Upper lobe of left lung (tissue), 6 donors: ENCODE measurements around the gene SLC2A11. TPM values are rescaled to one million over a fixed set of nuclear protein-coding genes. Genes with fewer than 3 reads are reported as not detected.
"Not testable (repeated sequence)": the region's sequence is repeated elsewhere in the genome, so short reads cannot be mapped to it uniquely, and the experiment has no call there.

Experiments used
- ATAC-seq, 2 donors: fragments of 200-7000 bp; cut with Tn5 transposase; one replicate each; pipeline ENCODE4 v1.9.1; 2022; ENCODE audit warnings: mild to moderate bottlenecking in 2 of 2, moderate library complexity in 2 of 2; ENCODE audit not compliant: low FRiP score in 2 of 2
- DNase-seq, 2 donors: peaks; one replicate each; pipeline ENCODE4 v3.0.0-alpha.2; 2019 to 2020
- H3K27ac ChIP-seq, 4 donors: fragments of 200-600 bp; sonication (generic); one replicate each; pipeline ENCODE4 v1.5.1; 2016 to 2019
- H3K27me3 ChIP-seq, 4 donors: fragments of 200-600 bp; sonication (generic); one replicate each; pipeline ENCODE4 v1.5.1; 2017 to 2019
- H3K36me3 ChIP-seq, 4 donors: fragments of 200-600 bp; sonication (generic); one replicate each; pipeline ENCODE4 v1.5.1; 2016 to 2019
- H3K4me1 ChIP-seq, 4 donors: fragments of 200-600 bp; sonication (generic); one replicate each; pipeline ENCODE4 v1.5.1; 2018 to 2019
- H3K4me3 ChIP-seq, 4 donors: fragments of 200-600 bp; sonication (generic); one replicate each; pipeline ENCODE4 v1.5.1; 2017 to 2019; ENCODE audit warnings: mild to moderate bottlenecking in 2 of 4, moderate library complexity in 1 of 4
- H3K9me3 ChIP-seq, 4 donors: fragments of 200-600 bp; sonication (generic); one replicate each; pipeline ENCODE4 v1.5.1; 2018 to 2019
- EP300 ChIP-seq, 4 donors: sonication (generic); formaldehyde crosslinking; IDR thresholded peaks; one replicate each; pipeline ENCODE4 v1.5.1; 2017; ENCODE audit warnings: antibody characterized with exemption in 4 of 4, control low read depth in 2 of 4
- POLR2A ChIP-seq, 4 donors: fragments of 450-650 bp; IDR thresholded peaks; one replicate each; pipeline ENCODE4 v1.5.1; 2016 to 2017; ENCODE audit warnings: antibody characterized with exemption in 4 of 4, mild to moderate bottlenecking in 2 of 4
- POLR2AphosphoS5 ChIP-seq, 2 donors: sonication (generic); formaldehyde crosslinking; IDR thresholded peaks; one replicate each; pipeline ENCODE4 v1.5.1; 2017; ENCODE audit warnings: antibody characterized with exemption in 2 of 2
- WGBS, 2 donors: methylation state at CpG; one replicate each; pipeline ENCODE4 v1.1.5; 2017 to 2018; 5-methylcytosine and 5-hydroxymethylcytosine counted together
- total RNA-seq, 6 donors: library from RNA; depleted of rRNA in 4 of 6; stranded (reverse); fragments of >200 nt in 4 of 6; gene quantifications; one replicate each; pipeline versions ENCODE4 v1.1.0 to v1.2.1, GENCODE V29; 2016 to 2021
- TF ChIP-seq, protein P1 (sequence below), 6 experiments: fragments of 450-650 bp in 4 of 6; fragments of 200-600 bp in 2 of 6; sonication (generic) in 2 of 6; IDR thresholded peaks; one replicate each; pipeline ENCODE4 v1.5.1; 2016 to 2019; ENCODE audit warnings: antibody characterized with exemption in 6 of 6
- donor health status: DM: no; HTN: no; CAD: no; lungs with moderate emphysema.
- donor health status: DM: no; HTN: yes; CAD: no; lungs with severe emphysema.

Gene SLC2A11
- total RNA-seq, 6 donors from 2014 or later = 9.9 to 31.4 (median 16.5) TPM

DNA sequence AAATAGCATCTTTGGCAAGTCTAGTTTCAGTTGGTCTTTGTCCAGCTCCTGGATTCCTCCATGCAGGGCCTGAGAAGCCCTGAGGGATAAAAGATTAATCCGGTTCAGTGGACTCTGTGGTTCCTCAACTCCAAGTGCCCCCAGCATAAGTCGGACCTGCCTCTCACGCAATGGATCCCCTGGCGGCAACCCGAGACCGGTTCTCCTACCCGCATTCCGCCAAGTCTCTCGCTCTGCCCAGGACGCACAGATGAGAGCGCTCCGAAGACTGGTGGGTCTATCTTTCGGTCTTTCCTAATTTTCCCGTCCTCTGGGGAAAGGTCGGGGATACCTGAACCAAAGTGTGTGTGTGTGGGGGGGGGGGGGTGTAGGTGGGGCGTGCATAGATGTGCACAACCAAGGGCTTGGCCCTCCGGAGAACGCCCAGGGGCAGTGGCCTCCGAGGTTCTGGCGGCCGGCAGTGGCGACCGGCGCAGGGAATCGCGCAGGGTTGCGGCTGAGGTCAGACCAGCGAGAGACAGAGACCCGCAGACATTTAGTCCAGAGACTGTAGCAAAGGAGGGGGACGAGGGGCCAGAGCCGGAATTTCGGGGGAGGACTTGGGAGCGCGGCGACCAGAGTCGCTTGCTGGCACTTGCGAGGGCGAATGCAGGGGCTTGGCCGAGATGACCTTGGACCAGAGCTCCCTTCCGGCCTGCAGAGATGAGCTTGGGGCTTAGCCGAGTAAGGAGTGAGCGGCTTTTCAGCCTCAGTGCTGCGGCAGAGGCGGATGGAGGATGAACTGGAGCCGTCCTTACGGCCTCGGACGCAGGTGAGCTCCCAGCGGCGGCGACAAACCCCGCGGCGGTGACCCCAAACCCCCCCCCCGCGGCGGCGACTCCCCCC is 712 bp upstream of the SLC2A11 start:
- 13 to 14% methylated on average over 29 to 37 of the region's 58 CpGs for WGBS, 2 donors
- H3K27me3 ChIP-seq = no peaks in the 10 kb centered on the region
- no peak for TF ChIP-seq POLR2A (IDR thresholded peaks at IDR 0.05)
- TF ChIP-seq EP300 (IDR thresholded peaks at IDR 0.05) = no peak
- TF ChIP-seq, protein P1, sequence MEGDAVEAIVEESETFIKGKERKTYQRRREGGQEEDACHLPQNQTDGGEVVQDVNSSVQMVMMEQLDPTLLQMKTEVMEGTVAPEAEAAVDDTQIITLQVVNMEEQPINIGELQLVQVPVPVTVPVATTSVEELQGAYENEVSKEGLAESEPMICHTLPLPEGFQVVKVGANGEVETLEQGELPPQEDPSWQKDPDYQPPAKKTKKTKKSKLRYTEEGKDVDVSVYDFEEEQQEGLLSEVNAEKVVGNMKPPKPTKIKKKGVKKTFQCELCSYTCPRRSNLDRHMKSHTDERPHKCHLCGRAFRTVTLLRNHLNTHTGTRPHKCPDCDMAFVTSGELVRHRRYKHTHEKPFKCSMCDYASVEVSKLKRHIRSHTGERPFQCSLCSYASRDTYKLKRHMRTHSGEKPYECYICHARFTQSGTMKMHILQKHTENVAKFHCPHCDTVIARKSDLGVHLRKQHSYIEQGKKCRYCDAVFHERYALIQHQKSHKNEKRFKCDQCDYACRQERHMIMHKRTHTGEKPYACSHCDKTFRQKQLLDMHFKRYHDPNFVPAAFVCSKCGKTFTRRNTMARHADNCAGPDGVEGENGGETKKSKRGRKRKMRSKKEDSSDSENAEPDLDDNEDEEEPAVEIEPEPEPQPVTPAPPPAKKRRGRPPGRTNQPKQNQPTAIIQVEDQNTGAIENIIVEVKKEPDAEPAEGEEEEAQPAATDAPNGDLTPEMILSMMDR (IDR thresholded peaks at IDR 0.05) = peak in 2 of 6 experiments; percentile 7 to 21
- TF ChIP-seq POLR2AphosphoS5 (IDR thresholded peaks at IDR 0.05) = no peak
- H3K4me1 ChIP-seq = peaks cover 16 to 24% (median 20%) of the 10 kb centered on the region in 4 donors
- DNase-seq = peak; percentile 50 to 86
- no peaks in the 10 kb centered on the region for H3K36me3 ChIP-seq
- peak; percentile 73 to 75 for ATAC-seq
- H3K9me3 ChIP-seq = no peaks in the 10 kb centered on the region
- H3K27ac ChIP-seq = peak overlapping the region; percentile 85 to 93 (median 87)
- peak overlapping the region; percentile 60 to 84 (median 70) for H3K4me3 ChIP-seq

DNA sequence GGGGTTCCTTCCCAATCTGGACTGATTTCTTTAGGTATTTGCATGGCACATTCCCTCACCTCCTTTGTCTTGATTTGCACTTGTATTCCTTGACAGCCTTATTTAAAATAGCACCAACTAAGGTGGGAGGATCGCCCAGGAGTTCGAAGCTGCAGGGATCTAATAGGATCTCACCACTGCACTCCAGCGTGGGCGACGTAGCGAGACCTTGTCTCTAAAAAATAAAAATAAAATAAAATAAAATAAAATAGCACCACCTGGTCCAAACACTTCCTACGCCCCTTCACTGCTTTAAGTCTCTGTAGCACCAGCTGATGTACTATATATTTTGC is 775 bp downstream of the SLC2A11 start:
- DNase-seq = no peak

DNA sequence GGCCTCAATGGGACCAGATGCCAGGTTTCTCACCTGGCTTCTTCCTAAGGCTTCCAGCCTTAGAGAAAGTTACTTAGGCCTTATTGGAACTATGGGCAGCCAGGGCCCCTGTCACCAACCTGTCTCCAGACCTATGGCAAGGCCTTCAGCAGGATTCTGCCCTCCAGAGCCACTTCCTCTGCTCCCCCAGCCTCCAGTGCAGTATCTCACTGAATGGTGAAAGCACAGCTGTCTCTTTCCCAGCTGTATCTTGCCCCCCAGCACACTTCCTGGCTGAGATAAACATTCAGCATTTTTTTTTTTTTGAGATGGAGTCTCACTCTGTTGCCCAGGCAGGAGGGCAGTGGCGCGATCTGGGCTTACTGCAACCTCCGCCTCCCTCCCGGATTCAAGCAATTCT is 1.5 kb downstream of the SLC2A11 start:
- Histone ChIP-seq H3K4me1 (peaks cover 16 to 24% (median 20%) of the 10 kb centered on the region in 4 donors), H3K27ac (no peak overlapping the region), H3K4me3 (no peak overlapping the region), H3K36me3 (no peaks in the 10 kb centered on the region), H3K9me3 (no peaks in the 10 kb centered on the region), H3K27me3 (no peaks in the 10 kb centered on the region)
- no peak for ATAC-seq
- WGBS, 2 donors = 75 to 87% methylated on average over 4 of the region's 4 CpGs
- no peak for DNase-seq
- TF ChIP-seq POLR2A (IDR thresholded peaks at IDR 0.05) = no peak
- no peak for TF ChIP-seq POLR2AphosphoS5 (IDR thresholded peaks at IDR 0.05)
- TF ChIP-seq EP300 (IDR thresholded peaks at IDR 0.05) = no peak
- TF ChIP-seq, protein P1 (IDR thresholded peaks at IDR 0.05) = no peak

More for the DNA sequence above, 775 bp downstream of the SLC2A11 start:
- WGBS, 2 donors = 64 to 73% methylated on average over 7 of the region's 7 CpGs
- Histone ChIP-seq H3K27ac (no peak overlapping the region), H3K36me3 (no peaks in the 10 kb centered on the region), H3K4me1 (peaks cover 16 to 24% (median 20%) of the 10 kb centered on the region in 4 donors), H3K4me3 (peak overlapping the region; percentile 60 to 84 (median 70)), H3K9me3 (no peaks in the 10 kb centered on the region), H3K27me3 (no peaks in the 10 kb centered on the region)
- TF ChIP-seq, protein P1 (IDR thresholded peaks at IDR 0.05) = peak in 1 of 6 experiments; percentile 43
- no peak for TF ChIP-seq POLR2A (IDR thresholded peaks at IDR 0.05)
- no peak for ATAC-seq

DNA sequence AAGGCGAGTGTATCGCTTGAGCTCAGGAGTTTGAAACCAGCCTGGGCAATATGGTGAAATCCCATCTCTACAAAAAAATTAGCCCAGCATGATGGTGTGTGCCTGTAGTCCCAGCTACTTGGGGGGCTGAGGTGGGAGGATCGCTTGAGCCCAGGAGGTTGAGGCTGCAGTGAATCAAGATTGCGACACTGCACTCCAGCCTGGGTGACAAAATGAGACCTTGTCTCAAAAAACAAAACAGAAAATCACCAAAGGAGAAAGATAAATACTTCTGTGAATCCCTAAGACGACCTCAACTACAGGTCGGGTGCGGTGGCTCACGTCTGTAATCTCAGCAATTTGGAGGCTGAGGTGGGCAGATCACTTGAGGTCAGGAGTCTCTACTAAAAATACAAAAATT is 2.5 kb downstream of the SLC2A11 start:
- not testable (repeated sequence) for H3K27ac ChIP-seq, H3K27me3 ChIP-seq, H3K4me3 ChIP-seq, H3K36me3 ChIP-seq, ATAC-seq, DNase-seq, H3K9me3 ChIP-seq
- H3K4me1 ChIP-seq = peaks cover 16 to 24% (median 20%) of the 10 kb centered on the region in 4 donors
- whole genome bisulfite sequencing, 2 donors = 93 to 95% methylated on average over 8 of the region's 8 CpGs

- ATAC-seq = no peak
- no peak overlapping the region for H3K27ac ChIP-seq
- H3K27me3 ChIP-seq = no peaks in the 10 kb centered on the region
- no peaks in the 10 kb centered on the region for H3K36me3 ChIP-seq
- 81 to 86% methylated on average over 3 of the region's 3 CpGs for WGBS, 2 donors
- TF ChIP-seq, protein P1 (IDR thresholded peaks at IDR 0.05) = peak in 4 of 6 experiments; percentile 14 to 49 (median 38)
- no peak for TF ChIP-seq POLR2A (IDR thresholded peaks at IDR 0.05)
- H3K9me3 ChIP-seq = no peaks in the 10 kb centered on the region
- no peak overlapping the region for H3K4me3 ChIP-seq
- peak in 1 of 2 donors; percentile 40 for DNase-seq
- H3K4me1 ChIP-seq = peaks cover 9 to 17% (median 13%) of the 10 kb centered on the region in 4 donors
These were observed 4.4 kb downstream of the SLC2A11 start for GRCh38 chr22:23862103-23862502.

- not testable (repeated sequence) for DNase-seq, H3K9me3 ChIP-seq
- WGBS, 2 donors = 84 to 91% methylated on average over 10 to 11 of the region's 11 CpGs
These were observed 7.0 kb downstream of the SLC2A11 start for GRCh38 chr22:23864499-23865154.

More at GRCh38 chr22:23864499-23865154, 7.0 kb downstream of the SLC2A11 start:
- not testable (repeated sequence) for ATAC-seq, H3K36me3 ChIP-seq, H3K4me3 ChIP-seq, H3K27me3 ChIP-seq, H3K4me1 ChIP-seq, H3K27ac ChIP-seq
